HG02678 (cell line): ENCODE measurements around the gene ALDH4A1.

Experiments
- ATAC-seq: cut with Tn5 transposase; IDR thresholded peaks from one replicate; pipeline ENCODE4 v1.9.1; 2021; ENCODE audit warnings: mild to moderate bottlenecking, moderate library complexity; ENCODE audit not compliant: unreplicated experiment

Gene ALDH4A1

GRCh38 chr1:18939398-18940302 is 37.3 kb upstream of the ALDH4A1 start:
- no peak for ATAC-seq

GRCh38 chr1:18938707-18939070 is 36.3 kb upstream of the ALDH4A1 start:
- ATAC-seq, result no peak

- ATAC-seq, result no peak
Measured at GRCh38 chr1:18938008-18938706, 35.8 kb upstream of the ALDH4A1 start.

- no peak for ATAC-seq
Measured at GRCh38 chr1:18937539-18937938, 35.2 kb upstream of the ALDH4A1 start.

- no peak for ATAC-seq
Measured at GRCh38 chr1:18936814-18937481, 34.6 kb upstream of the ALDH4A1 start.

GRCh38 chr1:18936471-18936813 is 34.1 kb upstream of the ALDH4A1 start:
- ATAC-seq, result no peak

GRCh38 chr1:18934205-18935000 is 32.0 kb upstream of the ALDH4A1 start:
- no peak for ATAC-seq

GRCh38 chr1:18932879-18933278 is 30.5 kb upstream of the ALDH4A1 start:
- ATAC-seq, result no peak

GRCh38 chr1:18932387-18932786 is 30.0 kb upstream of the ALDH4A1 start:
- ATAC-seq, result no peak

GRCh38 chr1:18931730-18932129 is 29.4 kb upstream of the ALDH4A1 start:
- ATAC-seq, result no peak

GRCh38 chr1:18929686-18930085 is 27.3 kb upstream of the ALDH4A1 start:
- no peak for ATAC-seq

GRCh38 chr1:18928985-18929384 is 26.6 kb upstream of the ALDH4A1 start:
- no peak for ATAC-seq

GRCh38 chr1:18928406-18928805 is 26.1 kb upstream of the ALDH4A1 start:
- ATAC-seq, result no peak

GRCh38 chr1:18927654-18928272 is 25.4 kb upstream of the ALDH4A1 start:
- peak; percentile 42 for ATAC-seq

GRCh38 chr1:18927082-18927653 is 24.8 kb upstream of the ALDH4A1 start:
- ATAC-seq, result peak; percentile 26

- ATAC-seq, result peak; percentile 64
Measured at GRCh38 chr1:18926315-18927081, 24.1 kb upstream of the ALDH4A1 start.

GRCh38 chr1:18925279-18925678 is 22.9 kb upstream of the ALDH4A1 start:
- no peak for ATAC-seq

GRCh38 chr1:18924221-18924691 is 21.9 kb upstream of the ALDH4A1 start:
- ATAC-seq, result no peak

GRCh38 chr1:18923756-18924211 is 21.4 kb upstream of the ALDH4A1 start:
- no peak for ATAC-seq
